ENCODE data around the gene PSG5. TPM values are rescaled to one million over a fixed set of nuclear protein-coding genes. Genes with fewer than 3 reads are reported as not detected.

PSG5 gene
- total RNA-seq, 1 donor from 2014 or later: not detected

Other genes starting within 250 kb of the PSG5 start
- not detected in 2 replicates for gene PSG7, start 249.3 kb downstream of the PSG5 start, total RNA-seq
- 1.1 and 2.8 TPM in 2 replicates for gene PSG11, start 160.1 kb downstream of the PSG5 start, total RNA-seq
- gene PSG2, start 103.8 kb downstream of the PSG5 start, total RNA-seq: 0.16 TPM in 1 of 2 replicates, not detected in the other
- 0.26 TPM in 1 of 2 replicates, not detected in the other for gene PSG4, start 19.1 kb upstream of the PSG5 start, total RNA-seq
- not detected in 2 replicates for gene PSG9, start 83.0 kb upstream of the PSG5 start, total RNA-seq
- 0.10 and 0.29 TPM in 2 replicates for gene CD177, start 167.2 kb upstream of the PSG5 start, total RNA-seq
- not detected in 2 replicates for gene TEX101, start 228.4 kb upstream of the PSG5 start, total RNA-seq